Measurements from ENCODE around the gene BTG4.

DNA sequence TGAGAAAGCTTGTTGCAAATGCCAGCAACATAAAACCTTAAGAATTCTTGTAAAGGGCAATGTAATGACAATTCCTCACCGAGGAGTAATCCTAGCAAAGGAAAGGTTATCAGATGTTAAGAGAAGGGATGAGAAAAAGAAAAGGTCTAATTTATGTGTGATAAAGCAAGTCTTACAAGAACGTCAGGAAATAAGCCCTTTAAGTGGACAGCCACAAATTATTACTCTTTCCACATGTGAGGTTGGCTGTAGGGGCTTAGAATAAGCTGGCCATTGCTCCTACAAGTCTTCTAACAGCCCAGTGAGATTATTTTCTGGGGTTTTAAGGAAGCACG lies 37.6 kb upstream of the BTG4 start:
- TF ChIP-seq, protein P1, sequence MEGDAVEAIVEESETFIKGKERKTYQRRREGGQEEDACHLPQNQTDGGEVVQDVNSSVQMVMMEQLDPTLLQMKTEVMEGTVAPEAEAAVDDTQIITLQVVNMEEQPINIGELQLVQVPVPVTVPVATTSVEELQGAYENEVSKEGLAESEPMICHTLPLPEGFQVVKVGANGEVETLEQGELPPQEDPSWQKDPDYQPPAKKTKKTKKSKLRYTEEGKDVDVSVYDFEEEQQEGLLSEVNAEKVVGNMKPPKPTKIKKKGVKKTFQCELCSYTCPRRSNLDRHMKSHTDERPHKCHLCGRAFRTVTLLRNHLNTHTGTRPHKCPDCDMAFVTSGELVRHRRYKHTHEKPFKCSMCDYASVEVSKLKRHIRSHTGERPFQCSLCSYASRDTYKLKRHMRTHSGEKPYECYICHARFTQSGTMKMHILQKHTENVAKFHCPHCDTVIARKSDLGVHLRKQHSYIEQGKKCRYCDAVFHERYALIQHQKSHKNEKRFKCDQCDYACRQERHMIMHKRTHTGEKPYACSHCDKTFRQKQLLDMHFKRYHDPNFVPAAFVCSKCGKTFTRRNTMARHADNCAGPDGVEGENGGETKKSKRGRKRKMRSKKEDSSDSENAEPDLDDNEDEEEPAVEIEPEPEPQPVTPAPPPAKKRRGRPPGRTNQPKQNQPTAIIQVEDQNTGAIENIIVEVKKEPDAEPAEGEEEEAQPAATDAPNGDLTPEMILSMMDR (IDR thresholded peaks at IDR 0.05) = no peak
- TF ChIP-seq POLR2AphosphoS5 (IDR thresholded peaks at IDR 0.05) = no peak

All from upper lobe of left lung (tissue), 4 donors.